GM12874 (cell line): Measurements from ENCODE around the gene USP27X.

Experiments
- CTCF ChIP-seq: IDR thresholded peaks from 2 replicates; pipeline ENCODE4 v1.5.1; 2011; ENCODE audit warnings: low read depth, mild to moderate bottlenecking, control low read depth, low read length, moderate library complexity; ENCODE audit not compliant: insufficient read depth

The USP27X gene

GRCh38 chrX:49878834-49879655, at the start of gene USP27X:
USP27X (plus strand) TSS chrX:49879484; CDS start chrX:49880308, 824 bp downstream.
- TF ChIP-seq CTCF: peak; percentile 42

GRCh38 chrX:49838374-49838773, 40.9 kb upstream of the USP27X start:
- TF ChIP-seq CTCF: peak; percentile 51

GRCh38 chrX:49840679-49841078, 38.6 kb upstream of the USP27X start:
- TF ChIP-seq CTCF: peak; percentile 39; the same call in 1 of the 2 replicates

GRCh38 chrX:49842621-49843020, 36.7 kb upstream of the USP27X start:
- no peak for TF ChIP-seq CTCF

- no peak for TF ChIP-seq CTCF
Observed at GRCh38 chrX:49844611-49845010, 34.7 kb upstream of the USP27X start.

- TF ChIP-seq CTCF: no peak
Observed at GRCh38 chrX:49845701-49846403, 33.4 kb upstream of the USP27X start.

- TF ChIP-seq CTCF: no peak
Observed at GRCh38 chrX:49846522-49846921, 32.8 kb upstream of the USP27X start.
